IMR-90 (cell line): ENCODE results near the gene WNT7B. TPM values are rescaled to one million over a fixed set of nuclear protein-coding genes. Genes with fewer than 3 reads are reported as not detected.

ENCODE experiments used
- ATAC-seq: fragments of 200-7000 bp; cut with Tn5 transposase; 2 replicates; pipeline ENCODE4 v1.9.1; 2020; ENCODE audit warnings: low read depth, mild to moderate bottlenecking, moderate library complexity
- BruUV-seq: library from RNA; stranded (reverse); fragments of 400-500 nt; replicated peaks from 2 replicates; lab custom pipeline; 2021; lab: Mats Ljungman, UMichigan
- CTCF ChIA-PET: fragments of 300-600 bp; formaldehyde crosslinking; extraction: SDS; loops from one replicate; lab custom pipeline; 2021; ENCODE audit warnings: antibody characterized with exemption; lab: Yijun Ruan, JAX
- POLR2A ChIA-PET: fragments of 300-600 bp; sonication (Branson Sonifier 250); formaldehyde crosslinking; loops from one replicate; lab custom pipeline; 2022; ENCODE audit warnings: antibody characterized with exemption; ENCODE audit not compliant: unreplicated experiment; lab: Charles Lee
- DNase-seq: peaks from one replicate; pipeline ENCODE4 v3.0.0; 2013
- H2AFZ ChIP-seq: replicated peaks from 2 replicates; pipeline ENCODE3; 2013; ENCODE audit warnings: low read length, mild to moderate bottlenecking; ENCODE audit not compliant: poor library complexity
- H2AK5ac ChIP-seq: 2 replicates; pipeline ENCODE4 v1.6.1; 2013; ENCODE audit warnings: low read depth, low read length, inconsistent platforms
- H2AK9ac ChIP-seq: replicated peaks from 2 replicates; pipeline ENCODE3; 2013; ENCODE audit warnings: mild to moderate bottlenecking, low read depth, low read length, moderate library complexity; ENCODE audit not compliant: poor library complexity
- H2BK120ac ChIP-seq: 2 replicates; pipeline ENCODE4 v1.6.1; 2013; ENCODE audit warnings: low read depth, low read length, inconsistent platforms
- H2BK15ac ChIP-seq: 3 replicates; pipeline ENCODE4 v1.6.1; 2013; ENCODE audit warnings: low read depth, low read length, inconsistent platforms
- H2BK20ac ChIP-seq: 2 replicates; pipeline ENCODE4 v1.6.1; 2013; ENCODE audit warnings: low read depth, mild to moderate bottlenecking, inconsistent platforms, low read length, moderate library complexity
- H2BK5ac ChIP-seq: 2 replicates; pipeline ENCODE4 v1.6.1; 2013; ENCODE audit warnings: mild to moderate bottlenecking, low read depth, low read length, inconsistent platforms; ENCODE audit not compliant: poor library complexity, severe bottlenecking
- H3K14ac ChIP-seq: replicated peaks from 2 replicates; pipeline ENCODE4 v1.6.1; 2013; ENCODE audit warnings: low read depth, low read length, inconsistent platforms
- H3K18ac ChIP-seq: 2 replicates; pipeline ENCODE4 v1.6.1; 2013; ENCODE audit warnings: low read depth, low read length, control low read depth
- H3K23ac ChIP-seq: 2 replicates; pipeline ENCODE4 v1.6.1; 2013; ENCODE audit warnings: low read depth, low read length, inconsistent platforms
- H3K27ac ChIP-seq: 2 replicates; pipeline ENCODE4 v1.5.1; 2013; ENCODE audit warnings: mild to moderate bottlenecking, control low read depth, low read length; ENCODE audit not compliant: insufficient read depth
- H3K27me3 ChIP-seq: 2 replicates; pipeline ENCODE4 v1.6.1; 2013; ENCODE audit warnings: low read length; ENCODE audit not compliant: control insufficient read depth, insufficient read depth
- H3K36me3 ChIP-seq: 2 replicates; pipeline ENCODE4 v1.6.1; 2013; ENCODE audit warnings: low read length, mixed read lengths; ENCODE audit not compliant: control insufficient read depth, insufficient read depth
- H3K4ac ChIP-seq: 2 replicates; pipeline ENCODE4 v1.6.1; 2013; ENCODE audit warnings: low read depth, low read length, inconsistent platforms
- H3K4me1 ChIP-seq: 2 replicates; pipeline ENCODE4 v1.6.1; 2013; ENCODE audit warnings: low read length, mixed read lengths; ENCODE audit not compliant: control insufficient read depth, insufficient read depth
- H3K4me2 ChIP-seq: 2 replicates; pipeline ENCODE4 v1.6.1; 2013; ENCODE audit warnings: low read depth, mild to moderate bottlenecking, control low read depth, low read length, moderate library complexity
- H3K4me3 ChIP-seq: 2 replicates; pipeline ENCODE4 v1.5.1; 2013; ENCODE audit warnings: low read depth, mild to moderate bottlenecking, control low read depth, low read length, moderate library complexity; ENCODE audit not compliant: insufficient read depth
- H3K56ac ChIP-seq: 2 replicates; pipeline ENCODE4 v1.6.1; 2013; ENCODE audit warnings: low read length, inconsistent platforms; ENCODE audit not compliant: insufficient read depth; ENCODE audit errors: extremely low read depth
- H3K79me1 ChIP-seq, 2 experiments: 2 replicates each; pipeline ENCODE4 v1.6.1; 2013; ENCODE audit warnings: low read length in 2 of 2, inconsistent platforms in 1 of 2, low read depth in 1 of 2
- H3K9ac ChIP-seq: 2 replicates; pipeline ENCODE4 v1.6.1; 2013; ENCODE audit warnings: low read depth, low read length, control low read depth
- H3K9me1 ChIP-seq: 2 replicates; pipeline ENCODE4 v1.6.1; 2013; ENCODE audit warnings: low read length, inconsistent platforms; ENCODE audit not compliant: insufficient read depth
- H3K9me3 ChIP-seq: 2 replicates; pipeline ENCODE4 v1.6.1; 2013; ENCODE audit warnings: low read length; ENCODE audit not compliant: control insufficient read depth, insufficient read depth
- H4K20me1 ChIP-seq: 2 replicates; pipeline ENCODE4 v1.6.1; 2013; ENCODE audit warnings: low read length, inconsistent platforms; ENCODE audit not compliant: insufficient read depth
- H4K5ac ChIP-seq: 2 replicates; pipeline ENCODE4 v1.6.1; 2013; ENCODE audit warnings: mild to moderate bottlenecking, low read depth, low read length, control low read depth
- H4K8ac ChIP-seq, 2 experiments: 2 replicates each; pipeline ENCODE4 v1.6.1; 2013; ENCODE audit warnings: low read depth in 2 of 2, low read length in 2 of 2, control low read depth in 1 of 2, inconsistent platforms in 1 of 2
- H4K91ac ChIP-seq: 2 replicates; pipeline ENCODE4 v1.6.1; 2013; ENCODE audit warnings: low read depth, low read length, inconsistent platforms; ENCODE audit not compliant: insufficient read depth
- CTCF ChIP-seq: conservative IDR thresholded peaks from 2 replicates; pipeline ENCODE4 v1.5.1; 2012; ENCODE audit warnings: mild to moderate bottlenecking, low read depth, low read length, improper control_type of control experiment
- ELK1 ChIP-seq: fragments of 150-350 bp; IDR thresholded peaks from 2 replicates; pipeline ENCODE4 v1.6.1; 2016; ENCODE audit warnings: low read depth, mild to moderate bottlenecking, low read length, moderate library complexity, borderline replicate concordance
- MAZ ChIP-seq: IDR thresholded peaks from 2 replicates; pipeline ENCODE4 v1.6.1; 2012; ENCODE audit warnings: low read depth, mild to moderate bottlenecking, low read length, improper control_type of control experiment, moderate library complexity, borderline replicate concordance
- MXI1 ChIP-seq: IDR thresholded peaks from 2 replicates; pipeline ENCODE4 v1.6.1; 2012; ENCODE audit warnings: low read depth, mild to moderate bottlenecking, low read length, moderate library complexity, borderline replicate concordance
- POLR2A ChIP-seq: IDR thresholded peaks from 2 replicates; pipeline ENCODE4 v1.6.1; 2012; ENCODE audit warnings: mild to moderate bottlenecking, low read depth, low read length
- RFX5 ChIP-seq: IDR thresholded peaks from 2 replicates; pipeline ENCODE4 v1.8.0; 2012; ENCODE audit warnings: low read depth, mild to moderate bottlenecking, low read length, moderate library complexity
- SMC3 ChIP-seq: fragments of 150-350 bp; IDR thresholded peaks from 2 replicates; pipeline ENCODE4 v1.6.1; 2016; ENCODE audit warnings: low read depth, mild to moderate bottlenecking, antibody characterized with exemption, low read length, moderate library complexity
- USF2 ChIP-seq: fragments of 150-350 bp; IDR thresholded peaks from 2 replicates; pipeline ENCODE4 v1.6.1; 2017; ENCODE audit warnings: mild to moderate bottlenecking, antibody characterized with exemption, low read length, low read depth
- WGBS, 2 experiments: methylation state at CpG; one replicate each; pipeline versions ENCODE4 v1.1.5 to v1.1.7; 2013; ENCODE audit warnings: missing lambda C conversion rate in 2 of 2; ENCODE audit not compliant: insufficient read length in 1 of 2; ENCODE audit errors: extremely low coverage in 2 of 2; 5-methylcytosine and 5-hydroxymethylcytosine counted together
- dilution Hi-C: fragments of 300-500 bp; cut with HindIII; formaldehyde crosslinking; loops from one replicate; pipeline ENCODE4 v1.14.3; 2018; ENCODE audit warnings: low sequenced_read_pairs; ENCODE audit not compliant: unreplicated experiment
- in situ Hi-C: fragments of 300-500 bp; cut with MboI; formaldehyde crosslinking; loops from 3 replicates; pipeline ENCODE4 v1.14.3; 2019; ENCODE audit warnings: low sequenced_read_pairs, inconsistent platforms, mixed read lengths
- intact Hi-C: fragments of 100-400 bp; cut with micrococcal nuclease; formaldehyde crosslinking; loops from 2 replicates; pipeline ENCODE4 v1.10.0; 2022
- polyA plus RNA-seq, 3 experiments: library from polyadenylated mRNA; depleted of rRNA; stranded (reverse); fragments of >200 nt; gene quantifications; 2 replicates each; pipeline ENCODE4 v1.2.3, GENCODE V29; 2012; ENCODE audit warnings: low replicate concordance in 1 of 3
- total RNA-seq: library from RNA; depleted of rRNA; stranded (reverse); fragments of >200 nt; gene quantifications from 2 replicates; pipeline ENCODE4 v1.2.3, GENCODE V29; 2012

WNT7B gene
- total and polyA plus RNA-seq, 2 of the 4 experiments (the other 2 are of a cell fraction), result under 0.01 to 0.15 TPM

GRCh38 chr22:45997777-45998637, 21.0 kb upstream of the WNT7B start:
- Histone ChIP-seq H2BK5ac (peak overlapping the region; percentile 96), H3K79me1 (peaks cover 0 to 9% of the 10 kb centered on the region in 2 experiments; a peak in 1 of 4 replicates), H3K4me1 (peaks cover 33% of the 10 kb centered on the region), H3K56ac (peak overlapping the region; percentile 76), H2BK15ac (peak overlapping the region; percentile 100), H3K36me3 (no peaks in the 10 kb centered on the region), H3K4me2 (peak overlapping the region; percentile 54), H3K9me3 (no peaks in the 10 kb centered on the region), H2AK5ac (peak overlapping the region; percentile 92), H3K4ac (peak overlapping the region; percentile 98), H3K23ac (peak overlapping the region; percentile 76; the same call in 1 of the 2 replicates), H4K91ac (peak overlapping the region; percentile 96), H3K18ac (peak overlapping the region; percentile 88), H2BK20ac (peak overlapping the region; percentile 94), H3K9ac (peak overlapping the region; percentile 66), H2BK120ac (peak overlapping the region; percentile 99), H3K27me3 (no peaks in the 10 kb centered on the region), H3K14ac (peak overlapping the region; percentile 97), H4K20me1 (no peaks in the 10 kb centered on the region), H3K27ac (peak overlapping the region; percentile 97), H4K8ac (peak overlapping the region; percentile 92 to 98), H3K9me1 (peaks cover 18% of the 10 kb centered on the region), H2AFZ (peak overlapping the region; percentile 96), H4K5ac (peak overlapping the region; percentile 85), H3K4me3 (no peak overlapping the region), H2AK9ac (peak overlapping the region; percentile 96)
- dilution Hi-C loops, result no loop called here
- no TSS peak for BruUV-seq
- in situ Hi-C loops, result no loop called here
- DNase-seq, result no peak
- peak; percentile 33 for ATAC-seq
- ChIA-PET POLR2A (interaction anchor here (1.0 kb wide), 1 partner anchor 119 kb away, joined by 6 read pairs; no protein-coding TSS in a partner anchor), CTCF (interaction anchor here (3.0 kb wide), 1 partner anchor 8 kb away, joined by 16 read pairs; no protein-coding TSS in a partner anchor)
- 68% methylated on average over 5 of the region's 17 CpGs; no CpG with 5 or more reads in 1 of the 2 experiments for WGBS, 2 experiments
- no peak for TF ChIP-seq USF2
- no peak for TF ChIP-seq RFX5
- TF ChIP-seq CTCF, result no peak
- TF ChIP-seq MXI1, result no peak
- no peak for TF ChIP-seq MAZ
- TF ChIP-seq SMC3, result no peak
- TF ChIP-seq ELK1, result no peak
- no peak for TF ChIP-seq POLR2A
- intact Hi-C loops, result no loop called here
